ENCODE results near the gene SPPL2B. TPM values are rescaled to one million over a fixed set of nuclear protein-coding genes. Genes with fewer than 3 reads are reported as not detected.

Gene SPPL2B
- total RNA-seq, 1 experiment from 2014 or later: 73.7 TPM

DNA sequence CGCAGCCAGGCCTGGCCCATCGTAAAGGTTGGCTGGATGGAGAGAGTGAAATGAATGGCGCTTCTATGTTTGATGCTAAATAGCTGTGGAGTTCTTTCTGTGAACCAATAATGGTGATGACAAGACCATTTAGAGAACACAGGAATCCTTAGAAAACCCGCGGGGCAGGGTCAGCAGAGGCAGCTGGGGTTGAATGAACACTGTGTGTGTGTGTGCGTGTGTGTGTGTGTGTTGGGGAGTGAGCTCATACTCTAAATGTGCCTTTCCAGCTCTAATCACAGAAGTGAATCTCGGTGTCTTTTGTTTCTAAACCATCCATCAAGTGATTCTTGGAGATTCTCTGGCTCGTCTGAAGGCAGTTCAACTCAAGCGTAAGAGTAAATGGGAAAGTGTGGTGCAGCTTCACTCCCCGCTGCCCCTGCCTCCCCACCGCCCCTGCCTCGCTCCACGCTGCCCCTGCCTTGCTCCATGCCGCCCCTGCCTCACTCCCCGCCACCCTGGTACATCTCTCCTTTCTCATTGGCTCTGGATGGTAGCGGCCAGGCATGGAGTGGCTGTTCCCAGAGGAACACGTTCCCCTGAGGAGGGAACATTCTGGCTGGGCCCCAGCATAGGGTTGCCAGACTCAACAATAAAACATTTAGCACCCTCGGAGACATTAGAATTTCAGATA lies 52.8 kb downstream of the SPPL2B start:
- Mint-ChIP-seq H3K36me3 (ENCODE audit: insufficient read depth in 1 of 3, low read depth in 3 of 3) (peaks cover 0 to 9% (median 4%) of the 10 kb centered on the region in 3 experiments; a peak in 4 of 7 replicates), H3K4me3 (no peak overlapping the region; a peak in 1 of 5 replicates), H3K27ac (no peak overlapping the region), H3K27me3 (ENCODE audit: low read depth) (peaks cover 26% of the 10 kb centered on the region), H3K4me1 (peaks cover 7% of the 10 kb centered on the region in 2 experiments; a peak in 2 of 4 replicates), H3K9me3 (peaks cover 24 to 32% of the 10 kb centered on the region in 2 experiments)
- no peak for DNase-seq
- no peak overlapping the region for H3T11ph ChIP-seq (ENCODE audit: low read length)
- H3K23ac ChIP-seq (ENCODE audit: insufficient read length, low read depth, low read length): no peak overlapping the region
- no peaks in the 10 kb centered on the region for H4K20me1 ChIP-seq (ENCODE audit: control insufficient read depth, insufficient read depth, insufficient read length)
- H2BK5ac ChIP-seq (ENCODE audit: insufficient read length, low read length): no peak overlapping the region
- H3K79me2 ChIP-seq (ENCODE audit: insufficient read depth, low read length): no peaks in the 10 kb centered on the region
- no peak overlapping the region for H3K14ac ChIP-seq (ENCODE audit: insufficient read depth, low read length)
- H3K79me1 ChIP-seq (ENCODE audit: insufficient read depth, low read depth, low read length, poor library complexity, severe bottlenecking): no peaks in the 10 kb centered on the region
- H4K5ac ChIP-seq (ENCODE audit: insufficient read length, low read depth, low read length): no peak overlapping the region
- H2BK20ac ChIP-seq (ENCODE audit: low read depth, low read length, poor library complexity, severe bottlenecking): no peak overlapping the region
- no peak overlapping the region for H2BK12ac ChIP-seq (ENCODE audit: insufficient read length, low read depth, low read length)
- H3K27me3 ChIP-seq (ENCODE audit: insufficient read depth, low read length): no peaks in the 10 kb centered on the region
- TF ChIP-seq, protein P1, sequence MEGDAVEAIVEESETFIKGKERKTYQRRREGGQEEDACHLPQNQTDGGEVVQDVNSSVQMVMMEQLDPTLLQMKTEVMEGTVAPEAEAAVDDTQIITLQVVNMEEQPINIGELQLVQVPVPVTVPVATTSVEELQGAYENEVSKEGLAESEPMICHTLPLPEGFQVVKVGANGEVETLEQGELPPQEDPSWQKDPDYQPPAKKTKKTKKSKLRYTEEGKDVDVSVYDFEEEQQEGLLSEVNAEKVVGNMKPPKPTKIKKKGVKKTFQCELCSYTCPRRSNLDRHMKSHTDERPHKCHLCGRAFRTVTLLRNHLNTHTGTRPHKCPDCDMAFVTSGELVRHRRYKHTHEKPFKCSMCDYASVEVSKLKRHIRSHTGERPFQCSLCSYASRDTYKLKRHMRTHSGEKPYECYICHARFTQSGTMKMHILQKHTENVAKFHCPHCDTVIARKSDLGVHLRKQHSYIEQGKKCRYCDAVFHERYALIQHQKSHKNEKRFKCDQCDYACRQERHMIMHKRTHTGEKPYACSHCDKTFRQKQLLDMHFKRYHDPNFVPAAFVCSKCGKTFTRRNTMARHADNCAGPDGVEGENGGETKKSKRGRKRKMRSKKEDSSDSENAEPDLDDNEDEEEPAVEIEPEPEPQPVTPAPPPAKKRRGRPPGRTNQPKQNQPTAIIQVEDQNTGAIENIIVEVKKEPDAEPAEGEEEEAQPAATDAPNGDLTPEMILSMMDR (conservative IDR thresholded peaks at IDR 0.05): no peak
- H2BK15ac ChIP-seq (ENCODE audit: low read depth, low read length): no peak overlapping the region; the same call in 1 of the 2 replicates
- no peak overlapping the region for H2BK120ac ChIP-seq (ENCODE audit: low read depth, low read length, poor library complexity, severe bottlenecking)
- H3K4me2 ChIP-seq (ENCODE audit: insufficient read depth, insufficient read length, low read length): no peak overlapping the region
- no peaks in the 10 kb centered on the region for H3K9me3 ChIP-seq (ENCODE audit: control insufficient read depth, low read depth, low read length)
- H3K18ac ChIP-seq (ENCODE audit: insufficient read length, low read depth, low read length): no peak overlapping the region
- no peaks in the 10 kb centered on the region for H3K23me2 ChIP-seq (ENCODE audit: insufficient read length, low read depth, low read length, poor library complexity, severe bottlenecking)
- no peak overlapping the region for H2AFZ ChIP-seq (ENCODE audit: low read length)
- H3K4ac ChIP-seq (ENCODE audit: low read depth, low read length): no peak overlapping the region
- WGBS (ENCODE audit: extremely low coverage, insufficient read length, low lambda C conversion rate): no CpG with 5 or more reads among the region's 18 CpGs
- H3K9ac ChIP-seq (ENCODE audit: extremely low read depth, insufficient read length, low read length): no peak overlapping the region
- H3K4me1 ChIP-seq (ENCODE audit: insufficient read depth, low read length): no peaks in the 10 kb centered on the region
- no peak overlapping the region for H3K56ac ChIP-seq (ENCODE audit: insufficient read length, low read depth, low read length)
- no peak overlapping the region for H4K91ac ChIP-seq (ENCODE audit: insufficient read length, low read depth, low read length)
- no peak overlapping the region for H3K27ac ChIP-seq (ENCODE audit: insufficient read length, low read depth, low read length)
- no peak overlapping the region for H4K8ac ChIP-seq (replicated peaks; ENCODE audit: insufficient read length, low read depth, low read length)
- H2AK5ac ChIP-seq (ENCODE audit: insufficient read length, low read length): no peak overlapping the region

Measured in H9 (cell line).